Measurements from ENCODE around the gene CYB5R2.

Gene CYB5R2

GRCh38 chr11:7635137-7635536 lies 38.2 kb downstream of the CYB5R2 start:
- H3K9me3 Mint-ChIP-seq = no peaks in the 10 kb centered on the region
- no peak for DNase-seq (ENCODE audit: low spot score in 2 of 2)
- H3K4me1 Mint-ChIP-seq = no peaks in the 10 kb centered on the region
- no peaks in the 10 kb centered on the region for H3K36me3 Mint-ChIP-seq
- H3K27ac Mint-ChIP-seq = no peak overlapping the region
- H3K4me3 Mint-ChIP-seq = no peak overlapping the region
- ATAC-seq = no peak

GRCh38 chr11:7632211-7632610 lies 41.1 kb downstream of the CYB5R2 start:
- H3K27ac Mint-ChIP-seq = no peak overlapping the region
- H3K4me3 Mint-ChIP-seq = no peak overlapping the region
- no peak for ATAC-seq
- H3K9me3 Mint-ChIP-seq = no peaks in the 10 kb centered on the region
- DNase-seq (ENCODE audit: low spot score in 2 of 2) = no peak
- no peaks in the 10 kb centered on the region for H3K4me1 Mint-ChIP-seq
- H3K36me3 Mint-ChIP-seq = no peaks in the 10 kb centered on the region

DNA sequence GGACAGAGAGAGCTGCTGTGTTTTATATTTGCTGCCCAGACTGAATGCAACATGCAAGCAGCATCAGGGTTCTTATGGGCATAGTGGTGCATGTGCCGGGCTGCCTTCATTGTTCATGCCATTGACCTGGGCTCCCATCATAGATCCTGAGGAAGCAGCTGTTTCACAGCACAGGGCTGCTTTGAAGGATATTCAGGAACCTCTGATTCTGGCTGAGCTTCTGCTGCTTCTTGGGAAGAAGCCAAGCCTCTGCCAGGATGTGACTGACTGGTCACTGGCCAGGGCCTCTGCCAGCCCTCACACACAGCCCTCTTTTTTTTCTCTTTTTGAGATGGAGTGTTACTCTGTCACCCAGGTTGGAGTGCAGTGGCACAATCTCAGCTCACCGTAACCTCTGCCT lies 43.3 kb downstream of the CYB5R2 start:
- Mint-ChIP-seq H3K9me3 (no peaks in the 10 kb centered on the region), H3K4me3 (no peak overlapping the region), H3K4me1 (no peaks in the 10 kb centered on the region), H3K36me3 (no peaks in the 10 kb centered on the region), H3K27ac (no peak overlapping the region)
- ATAC-seq (no peak), DNase-seq (ENCODE audit: low spot score in 2 of 2) (no peak)

DNA sequence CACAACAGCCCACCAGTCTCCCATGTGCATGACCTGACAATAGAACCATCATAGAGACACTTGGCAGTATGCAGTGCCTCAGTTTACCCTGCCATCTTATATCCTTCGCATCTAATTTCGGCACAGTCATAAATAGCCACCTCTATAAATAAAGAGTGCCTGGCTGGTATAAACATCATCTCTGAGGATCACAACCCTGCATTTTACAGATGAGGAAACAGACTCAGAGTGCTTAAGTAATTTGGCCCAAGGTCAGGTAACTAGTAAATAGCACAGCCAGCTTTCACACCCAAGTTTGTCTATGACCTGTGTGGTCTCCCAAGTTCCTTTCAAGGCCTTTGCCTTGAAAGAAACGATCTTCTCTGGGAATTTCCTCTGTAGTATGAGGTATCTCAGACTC lies 44.6 kb downstream of the CYB5R2 start:
- ATAC-seq (no peak), DNase-seq (ENCODE audit: low spot score in 2 of 2) (no peak)
- Mint-ChIP-seq H3K27ac (no peak overlapping the region), H3K9me3 (no peaks in the 10 kb centered on the region), H3K36me3 (no peaks in the 10 kb centered on the region), H3K4me3 (no peak overlapping the region), H3K4me1 (no peaks in the 10 kb centered on the region)

DNA sequence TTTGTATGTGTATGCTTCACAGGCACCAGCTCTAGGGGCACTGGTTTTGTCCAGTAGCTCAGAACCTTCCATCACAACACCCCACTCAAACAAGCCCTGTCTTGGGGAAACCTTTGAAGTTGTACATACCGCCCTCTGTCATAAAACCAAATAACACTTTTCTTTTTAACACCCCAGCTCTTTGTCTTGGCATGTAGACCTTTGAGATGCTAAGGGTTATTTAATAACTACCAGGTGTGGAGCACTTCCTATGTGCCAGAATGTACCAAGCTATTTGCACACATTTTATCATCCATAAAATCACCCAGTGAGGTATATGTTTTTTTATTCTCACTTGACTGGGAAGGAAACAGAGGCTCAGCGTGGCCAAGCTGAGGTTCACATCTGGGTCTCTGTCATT lies 50.6 kb downstream of the CYB5R2 start:
- H3K4me3 Mint-ChIP-seq = no peak overlapping the region
- DNase-seq (ENCODE audit: low spot score in 2 of 2) (no peak), ATAC-seq (no peak)
- H3K36me3 Mint-ChIP-seq = no peaks in the 10 kb centered on the region
- H3K9me3 Mint-ChIP-seq = no peaks in the 10 kb centered on the region
- H3K27ac Mint-ChIP-seq = no peak overlapping the region
- no peaks in the 10 kb centered on the region for H3K4me1 Mint-ChIP-seq

DNA sequence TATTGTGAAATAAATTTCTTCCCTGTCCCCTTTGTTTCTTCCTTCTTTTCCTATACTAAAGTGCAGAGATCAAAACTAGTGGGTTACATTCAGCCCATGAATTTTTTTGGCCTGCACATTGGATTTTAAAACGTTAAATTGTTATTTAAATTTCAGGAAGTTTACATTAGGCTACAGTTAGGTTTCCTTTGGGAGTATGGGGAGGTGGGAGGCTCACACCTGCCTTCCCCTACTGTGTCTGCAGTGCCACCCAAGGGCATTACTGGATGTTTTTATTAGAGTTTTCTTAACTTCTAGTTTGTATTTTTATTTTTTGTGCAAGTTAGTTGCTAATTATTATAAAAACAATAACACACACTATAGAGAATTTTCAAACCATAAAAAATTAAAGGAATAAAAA lies 51.7 kb downstream of the CYB5R2 start:
- no peaks in the 10 kb centered on the region for H3K4me1 Mint-ChIP-seq
- H3K4me3 Mint-ChIP-seq = no peak overlapping the region
- ATAC-seq (no peak), DNase-seq (ENCODE audit: low spot score in 2 of 2) (no peak)
- H3K36me3 Mint-ChIP-seq = no peaks in the 10 kb centered on the region
- no peak overlapping the region for H3K27ac Mint-ChIP-seq
- no peaks in the 10 kb centered on the region for H3K9me3 Mint-ChIP-seq

- no peaks in the 10 kb centered on the region for H3K4me1 Mint-ChIP-seq
- no peak for ATAC-seq
- no peak overlapping the region for H3K27ac Mint-ChIP-seq
- H3K4me3 Mint-ChIP-seq = no peak overlapping the region
- no peaks in the 10 kb centered on the region for H3K36me3 Mint-ChIP-seq
- DNase-seq (ENCODE audit: low spot score in 2 of 2) = no peak
- no peaks in the 10 kb centered on the region for H3K9me3 Mint-ChIP-seq
Measured at GRCh38 chr11:7621090-7621489, 52.2 kb downstream of the CYB5R2 start.

DNA sequence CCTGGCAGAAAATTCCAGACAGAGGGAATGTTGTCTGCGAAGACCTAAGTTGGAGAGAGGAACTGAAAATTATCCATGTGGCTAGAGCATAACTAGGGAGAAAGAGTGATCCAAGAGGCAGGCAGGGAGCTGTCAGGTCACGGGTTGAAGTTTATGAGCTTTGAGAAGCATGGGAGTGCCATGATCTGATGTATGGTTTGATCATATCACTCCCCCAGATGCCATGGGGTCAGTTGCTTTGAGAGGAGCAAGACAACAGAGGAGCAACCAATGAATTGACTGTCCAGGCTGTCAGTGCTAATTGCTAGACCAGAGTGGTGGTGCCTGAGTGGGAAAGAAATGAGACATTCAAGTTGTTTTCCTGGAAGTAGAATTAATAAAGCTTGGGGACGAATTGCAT lies 54.0 kb downstream of the CYB5R2 start:
- ATAC-seq (no peak), DNase-seq (ENCODE audit: low spot score in 2 of 2) (no peak)
- Mint-ChIP-seq H3K4me1 (no peaks in the 10 kb centered on the region), H3K4me3 (no peak overlapping the region), H3K27ac (no peak overlapping the region), H3K9me3 (no peaks in the 10 kb centered on the region), H3K36me3 (no peaks in the 10 kb centered on the region)

DNA sequence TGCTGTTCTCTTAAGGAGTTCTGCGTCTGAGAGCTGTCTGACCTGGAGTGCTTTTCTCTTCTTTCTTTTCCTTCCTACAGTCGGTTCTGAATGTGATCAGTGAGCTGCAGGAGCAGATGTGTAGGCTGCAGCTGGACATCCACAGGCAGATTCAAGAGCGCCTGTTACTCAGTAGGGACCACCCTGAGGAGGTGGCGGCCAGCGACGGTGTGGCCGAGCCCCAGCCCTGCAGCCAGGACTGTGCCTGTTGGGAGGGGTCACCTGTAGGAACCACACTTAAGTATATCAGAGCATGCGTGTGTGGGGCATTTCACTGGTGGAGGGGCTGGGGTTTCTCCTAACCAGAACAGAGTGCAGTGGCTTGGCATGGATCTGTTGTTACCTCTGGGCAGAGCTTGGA lies 56.3 kb downstream of the CYB5R2 start:
- no peak overlapping the region for H3K27ac Mint-ChIP-seq
- H3K9me3 Mint-ChIP-seq = no peaks in the 10 kb centered on the region
- ATAC-seq = no peak
- no peak for DNase-seq (ENCODE audit: low spot score in 2 of 2)
- no peaks in the 10 kb centered on the region for H3K36me3 Mint-ChIP-seq
- H3K4me1 Mint-ChIP-seq = no peaks in the 10 kb centered on the region
- H3K4me3 Mint-ChIP-seq = no peak overlapping the region

Measured in stimulated activated effector memory CD8-positive, alpha-beta T cell treated with anti-CD3 and anti-CD28 coated beads, Interleukin-12 subunit alpha, Interleukin-12 subunit beta, amount 100 ng/mL, for 72 hours (primary cell).